ENCODE data around the gene DISC1. TPM values are rescaled to one million over a fixed set of nuclear protein-coding genes. Genes with fewer than 3 reads are reported as not detected.

DISC1 gene
- total and polyA plus RNA-seq, 2 donors (not counting 1 experiment from before 2014, with no cell fraction given), result 2.7 to 4.3 TPM

GRCh38 chr1:232090816-232091215 is 464.2 kb downstream of the DISC1 start:
- Histone ChIP-seq H3K4me2 (replicated peaks; ENCODE audit: low read depth, low read length, poor library complexity, severe bottlenecking) (no peak overlapping the region), H3K79me2 (ENCODE audit: control insufficient read depth, insufficient read depth, low read length) (no peaks in the 10 kb centered on the region), H3K4me1 (ENCODE audit: control insufficient read depth in 2 of 2, insufficient read depth in 2 of 2, low read length in 2 of 2) (no peaks in the 10 kb centered on the region), H3K4me3 (ENCODE audit: control extremely low read depth in 1 of 5, extremely low read depth in 1 of 5, insufficient read depth in 1 of 5, low read depth in 2 of 5, low read length in 4 of 5) (no peak overlapping the region), H3K9me3 (ENCODE audit: control extremely low read depth in 1 of 3, control insufficient read depth in 2 of 3, insufficient read depth in 1 of 3, low read length in 2 of 3) (no peaks in the 10 kb centered on the region), H3K9ac (ENCODE audit: low read length) (no peak overlapping the region), H3K27me3 (replicated peaks in 1 of 4; ENCODE audit: control extremely low read depth in 1 of 4, control insufficient read depth in 3 of 4, insufficient read depth in 4 of 4, low read length in 3 of 4) (no peaks in the 10 kb centered on the region), H2AFZ (ENCODE audit: insufficient read depth, low read depth, low read length, poor library complexity, severe bottlenecking) (no peak overlapping the region), H3K36me3 (replicated peaks in 1 of 2; ENCODE audit: control extremely low read depth in 1 of 2, control insufficient read depth in 1 of 2, extremely low read depth in 1 of 2, insufficient read depth in 2 of 2, low read length in 1 of 2) (no peaks in the 10 kb centered on the region), H3K27ac (ENCODE audit: low read length in 2 of 2) (no peak overlapping the region), H4K20me1 (ENCODE audit: control insufficient read depth, insufficient read depth, low read length, poor library complexity, severe bottlenecking) (no peaks in the 10 kb centered on the region)
- 100% methylated on average over 1 of the region's 3 CpGs for WGBS (ENCODE audit: insufficient coverage)
- no peak overlapping the region for H3K4me3 Mint-ChIP-seq
- ATAC-seq (ENCODE audit: low read depth) (no peak), DNase-seq (no peak)
- H3K27ac Mint-ChIP-seq, result no peak overlapping the region
- intact Hi-C loops (cut with micrococcal nuclease), result no loop called here
- no peaks in the 10 kb centered on the region for H3K4me1 Mint-ChIP-seq
- CTCF ChIA-PET, result no interaction called here
- TF ChIP-seq EZH2 (IDR thresholded peaks at IDR 0.05; ENCODE audit: borderline replicate concordance, insufficient read depth, low read depth, low read length, poor library complexity, severe bottlenecking) (no peak), CTCF (IDR thresholded peaks at IDR 0.05) (no peak)
- H3K9me3 Mint-ChIP-seq (ENCODE audit: insufficient read depth), result no peaks in the 10 kb centered on the region
- no peaks in the 10 kb centered on the region for H3K27me3 Mint-ChIP-seq
- POLR2A ChIA-PET, result no interaction called here

Small RNAs within 50 kb of the gene (small RNA-seq; reads per million reads assigned to genes)
- gene RF02102 (ENCODE audit: insufficient read length, low read depth, low replicate concordance), result not detected
- not detected for gene RNU5A-5P (ENCODE audit: insufficient read length, low read depth, low replicate concordance)

Other genes starting within 250 kb of the DISC1 start
- gene EGLN1, start 204.5 kb upstream of the DISC1 start, total RNA-seq, result 18.5 and 20.4 TPM in 2 replicates
- 7.5 and 9.2 TPM in 2 replicates for gene EGLN1, start 204.5 kb upstream of the DISC1 start, polyA plus RNA-seq
- gene TSNAX, start 98.1 kb upstream of the DISC1 start, total RNA-seq, result 34.8 and 41.4 TPM in 2 replicates
- gene TSNAX, start 98.1 kb upstream of the DISC1 start, polyA plus RNA-seq, result 9.0 and 14.5 TPM in 2 replicates